ENCODE measurements around the gene TFEC.

TFEC gene

DNA sequence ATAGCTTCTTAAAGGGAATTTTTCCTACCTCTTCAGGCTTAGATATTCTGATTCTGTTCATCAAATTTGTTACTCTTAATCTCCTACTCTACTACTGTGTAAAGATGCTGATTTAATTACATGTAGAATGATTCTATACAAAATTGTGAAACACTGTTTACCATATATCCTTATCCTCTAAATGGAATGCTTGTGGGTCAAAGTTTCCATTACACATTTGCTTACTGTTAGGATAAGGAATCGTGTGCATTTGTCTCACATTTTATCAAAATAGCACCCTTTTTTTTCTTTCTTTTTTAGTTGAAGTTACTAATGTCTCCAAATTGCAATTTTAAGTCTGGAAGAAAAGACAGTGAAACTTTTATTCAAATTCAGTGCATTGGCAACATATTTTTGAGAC, 65.3 kb downstream of the TFEC start:
- Histone ChIP-seq H3K4me3 (ENCODE audit: low read depth, low read length) (no peak overlapping the region), H3K4me1 (ENCODE audit: control insufficient read depth, insufficient read depth, low read length, unreplicated experiment) (no peaks in the 10 kb centered on the region), H3K27ac (ENCODE audit: low read depth, low read length) (no peak overlapping the region), H3K79me2 (ENCODE audit: control insufficient read depth, insufficient read depth, low read length, unreplicated experiment) (no peaks in the 10 kb centered on the region), H2AFZ (ENCODE audit: low read length, unreplicated experiment) (no peak overlapping the region), H3K27me3 (ENCODE audit: insufficient read depth, low read length) (no peaks in the 10 kb centered on the region), H3K36me3 (ENCODE audit: insufficient read depth, low read length) (no peaks in the 10 kb centered on the region)

GRCh38 chr7:115964799-115965198, 65.8 kb downstream of the TFEC start:
- Histone ChIP-seq H3K36me3 (ENCODE audit: insufficient read depth, low read length) (no peaks in the 10 kb centered on the region), H3K27me3 (ENCODE audit: insufficient read depth, low read length) (no peaks in the 10 kb centered on the region), H3K4me1 (ENCODE audit: control insufficient read depth, insufficient read depth, low read length, unreplicated experiment) (no peaks in the 10 kb centered on the region), H2AFZ (ENCODE audit: low read length, unreplicated experiment) (no peak overlapping the region), H3K4me3 (ENCODE audit: low read depth, low read length) (no peak overlapping the region), H3K27ac (ENCODE audit: low read depth, low read length) (no peak overlapping the region), H3K79me2 (ENCODE audit: control insufficient read depth, insufficient read depth, low read length, unreplicated experiment) (no peaks in the 10 kb centered on the region)

- no peak overlapping the region for H3K4me3 ChIP-seq (ENCODE audit: low read depth, low read length)
These were observed 68.2 kb downstream of the TFEC start for GRCh38 chr7:115962340-115962739.

DNA sequence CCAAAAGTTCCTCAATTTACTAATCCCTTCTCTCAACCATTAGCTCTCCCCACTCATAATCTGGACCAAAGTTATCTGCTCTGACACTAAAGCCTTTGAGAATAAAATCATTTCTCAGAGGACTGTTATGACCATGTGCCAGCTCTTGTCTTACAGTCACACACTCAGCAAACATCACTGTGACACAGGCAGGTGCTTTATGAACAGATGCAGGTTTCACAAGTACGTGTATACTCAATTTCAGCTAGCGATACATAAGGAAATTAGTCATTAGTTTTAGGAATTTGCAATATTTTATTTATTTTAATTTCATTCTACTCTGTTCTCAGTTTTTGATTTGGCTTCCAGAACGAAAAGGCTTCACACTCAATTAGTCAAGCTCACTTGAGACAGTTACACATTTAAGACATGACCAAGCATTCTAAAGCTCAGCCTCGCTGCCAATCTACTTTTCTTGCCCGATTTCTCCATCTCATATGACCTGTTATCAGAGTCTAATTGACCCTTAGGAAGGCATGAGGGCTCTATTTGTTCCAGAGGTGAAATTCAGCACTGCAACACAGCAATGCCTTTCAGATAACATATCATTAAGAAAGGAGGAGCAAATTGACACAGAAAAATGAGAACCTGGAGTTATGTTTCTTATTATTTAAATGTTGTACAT, 76.8 kb downstream of the TFEC start:
- Histone ChIP-seq H3K4me3 (ENCODE audit: low read depth, low read length) (no peak overlapping the region), H3K79me2 (ENCODE audit: control insufficient read depth, insufficient read depth, low read length, unreplicated experiment) (no peaks in the 10 kb centered on the region), H3K4me1 (ENCODE audit: control insufficient read depth, insufficient read depth, low read length, unreplicated experiment) (peaks cover 4% of the 10 kb centered on the region), H3K27me3 (ENCODE audit: insufficient read depth, low read length) (no peaks in the 10 kb centered on the region), H2AFZ (ENCODE audit: low read length, unreplicated experiment) (no peak overlapping the region), H3K36me3 (ENCODE audit: insufficient read depth, low read length) (no peaks in the 10 kb centered on the region), H3K27ac (ENCODE audit: low read depth, low read length) (no peak overlapping the region)

More at GRCh38 chr7:115962340-115962739, 68.2 kb downstream of the TFEC start:
- Histone ChIP-seq H3K27me3 (ENCODE audit: insufficient read depth, low read length) (no peaks in the 10 kb centered on the region), H2AFZ (ENCODE audit: low read length, unreplicated experiment) (no peak overlapping the region), H3K27ac (ENCODE audit: low read depth, low read length) (no peak overlapping the region), H3K4me1 (ENCODE audit: control insufficient read depth, insufficient read depth, low read length, unreplicated experiment) (peaks cover 4% of the 10 kb centered on the region), H3K79me2 (ENCODE audit: control insufficient read depth, insufficient read depth, low read length, unreplicated experiment) (no peaks in the 10 kb centered on the region), H3K36me3 (ENCODE audit: insufficient read depth, low read length) (no peaks in the 10 kb centered on the region)

- Histone ChIP-seq H3K79me2 (ENCODE audit: control insufficient read depth, insufficient read depth, low read length, unreplicated experiment) (no peaks in the 10 kb centered on the region), H3K27me3 (ENCODE audit: insufficient read depth, low read length) (no peaks in the 10 kb centered on the region), H3K27ac (ENCODE audit: low read depth, low read length) (no peak overlapping the region), H3K4me1 (ENCODE audit: control insufficient read depth, insufficient read depth, low read length, unreplicated experiment) (no peaks in the 10 kb centered on the region), H3K36me3 (ENCODE audit: insufficient read depth, low read length) (no peaks in the 10 kb centered on the region), H2AFZ (ENCODE audit: low read length, unreplicated experiment) (no peak overlapping the region), H3K4me3 (ENCODE audit: low read depth, low read length) (no peak overlapping the region)
These were observed 77.7 kb downstream of the TFEC start for GRCh38 chr7:115952832-115953231.

DNA sequence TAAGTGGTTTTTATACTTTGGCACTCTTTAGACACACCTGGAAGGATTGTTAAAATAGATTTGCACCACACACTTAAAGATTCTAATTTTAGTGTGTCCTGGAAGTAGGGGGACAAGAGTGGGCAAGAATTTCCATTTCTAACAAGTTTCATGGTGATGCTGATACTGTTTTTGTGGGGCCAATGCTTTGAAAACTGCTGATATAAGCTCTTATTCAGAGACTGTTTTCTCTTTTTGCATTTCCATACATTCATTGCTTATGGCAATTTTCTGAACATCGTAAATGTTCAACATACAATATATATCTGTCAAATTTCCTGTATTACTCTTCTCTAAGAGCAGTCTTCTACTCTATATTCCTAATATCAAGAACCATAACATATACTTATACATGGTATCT, 79.0 kb downstream of the TFEC start:
- Histone ChIP-seq H3K79me2 (ENCODE audit: control insufficient read depth, insufficient read depth, low read length, unreplicated experiment) (no peaks in the 10 kb centered on the region), H3K4me1 (ENCODE audit: control insufficient read depth, insufficient read depth, low read length, unreplicated experiment) (no peaks in the 10 kb centered on the region), H3K27ac (ENCODE audit: low read depth, low read length) (no peak overlapping the region), H3K36me3 (ENCODE audit: insufficient read depth, low read length) (no peaks in the 10 kb centered on the region), H3K27me3 (ENCODE audit: insufficient read depth, low read length) (no peaks in the 10 kb centered on the region), H2AFZ (ENCODE audit: low read length, unreplicated experiment) (no peak overlapping the region), H3K4me3 (ENCODE audit: low read depth, low read length) (no peak overlapping the region)

DNA sequence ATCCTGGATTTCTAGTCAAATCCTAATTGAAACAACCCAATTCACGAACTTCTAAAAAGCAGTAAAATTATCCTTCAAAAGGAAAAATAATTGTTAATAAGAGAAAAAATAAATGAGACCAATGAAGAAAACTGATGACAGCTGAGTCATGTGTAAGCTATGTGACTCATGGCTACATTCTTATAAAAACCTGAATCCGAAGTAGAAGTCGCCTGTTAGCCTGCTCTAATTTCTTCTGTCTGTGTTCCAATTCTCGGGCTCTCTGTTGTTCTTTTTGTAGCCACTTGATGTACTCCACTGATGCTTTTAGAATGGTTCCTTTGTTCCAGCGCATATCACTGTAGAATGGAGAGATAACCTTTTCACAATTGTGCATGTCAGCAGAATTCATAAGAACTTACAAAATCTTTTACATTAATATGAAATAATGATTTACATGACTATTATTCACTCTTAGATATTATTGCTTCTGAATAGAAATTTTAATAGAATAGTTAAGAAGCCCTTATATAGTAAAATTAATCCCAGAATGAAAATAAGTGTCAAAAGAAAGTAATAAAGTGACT, 88.8 kb downstream of the TFEC start:
- H3K4me1 ChIP-seq (ENCODE audit: control insufficient read depth, insufficient read depth, low read length, unreplicated experiment): peaks cover 7% of the 10 kb centered on the region
- no peak overlapping the region for H2AFZ ChIP-seq (ENCODE audit: low read length, unreplicated experiment)
- no peaks in the 10 kb centered on the region for H3K36me3 ChIP-seq (ENCODE audit: insufficient read depth, low read length)
- no peak overlapping the region for H3K4me3 ChIP-seq (ENCODE audit: low read depth, low read length)
- no peaks in the 10 kb centered on the region for H3K27me3 ChIP-seq (ENCODE audit: insufficient read depth, low read length)
- no peak overlapping the region for H3K27ac ChIP-seq (ENCODE audit: low read depth, low read length)
- no peaks in the 10 kb centered on the region for H3K79me2 ChIP-seq (ENCODE audit: control insufficient read depth, insufficient read depth, low read length, unreplicated experiment)

DNA sequence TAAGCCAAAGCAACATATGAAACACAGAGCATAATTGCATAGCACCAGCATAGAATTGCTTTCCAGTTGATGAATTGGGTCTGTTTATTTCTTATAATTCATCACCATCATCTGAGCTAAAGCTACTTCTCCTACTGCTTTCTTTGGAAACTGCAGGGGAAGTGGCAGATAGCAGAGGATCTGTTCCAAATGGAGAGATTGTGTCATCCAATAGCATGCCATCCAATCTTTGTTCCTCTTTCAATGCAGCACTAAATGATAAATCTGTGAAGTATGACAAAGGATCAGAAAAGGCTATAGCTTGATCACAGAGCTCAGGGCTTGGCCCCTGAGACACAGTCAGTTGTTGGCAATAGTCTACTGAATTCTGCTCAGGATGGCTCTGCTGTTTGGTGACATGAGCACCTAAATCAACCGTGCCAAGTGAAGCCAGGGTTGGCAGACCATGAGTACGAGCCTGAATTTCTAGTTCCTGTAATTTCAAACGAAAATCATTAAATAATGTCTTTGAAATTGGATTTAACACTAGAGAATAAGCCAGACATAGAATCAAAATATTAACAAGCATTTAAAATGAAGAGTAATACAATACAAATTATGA, 90.0 kb downstream of the TFEC start:
- no peaks in the 10 kb centered on the region for H3K36me3 ChIP-seq (ENCODE audit: insufficient read depth, low read length)
- no peak overlapping the region for H3K4me3 ChIP-seq (ENCODE audit: low read depth, low read length)
- H3K27ac ChIP-seq (ENCODE audit: low read depth, low read length): no peak overlapping the region
- H2AFZ ChIP-seq (ENCODE audit: low read length, unreplicated experiment): no peak overlapping the region
- H3K79me2 ChIP-seq (ENCODE audit: control insufficient read depth, insufficient read depth, low read length, unreplicated experiment): no peaks in the 10 kb centered on the region
- H3K4me1 ChIP-seq (ENCODE audit: control insufficient read depth, insufficient read depth, low read length, unreplicated experiment): peaks cover 7% of the 10 kb centered on the region
- no peaks in the 10 kb centered on the region for H3K27me3 ChIP-seq (ENCODE audit: insufficient read depth, low read length)

GRCh38 chr7:115937960-115938359, 92.6 kb downstream of the TFEC start:
- Histone ChIP-seq H3K79me2 (ENCODE audit: control insufficient read depth, insufficient read depth, low read length, unreplicated experiment) (no peaks in the 10 kb centered on the region), H2AFZ (ENCODE audit: low read length, unreplicated experiment) (no peak overlapping the region), H3K4me1 (ENCODE audit: control insufficient read depth, insufficient read depth, low read length, unreplicated experiment) (peaks cover 7% of the 10 kb centered on the region), H3K36me3 (ENCODE audit: insufficient read depth, low read length) (no peaks in the 10 kb centered on the region), H3K4me3 (ENCODE audit: low read depth, low read length) (no peak overlapping the region), H3K27me3 (ENCODE audit: insufficient read depth, low read length) (no peaks in the 10 kb centered on the region), H3K27ac (ENCODE audit: low read depth, low read length) (no peak overlapping the region)

- Histone ChIP-seq H3K36me3 (ENCODE audit: insufficient read depth, low read length) (no peaks in the 10 kb centered on the region), H3K4me3 (ENCODE audit: low read depth, low read length) (no peak overlapping the region), H3K4me1 (ENCODE audit: control insufficient read depth, insufficient read depth, low read length, unreplicated experiment) (no peaks in the 10 kb centered on the region), H3K79me2 (ENCODE audit: control insufficient read depth, insufficient read depth, low read length, unreplicated experiment) (no peaks in the 10 kb centered on the region), H3K27ac (ENCODE audit: low read depth, low read length) (no peak overlapping the region), H3K27me3 (ENCODE audit: insufficient read depth, low read length) (no peaks in the 10 kb centered on the region), H2AFZ (ENCODE audit: low read length, unreplicated experiment) (no peak overlapping the region)
These were observed 97.1 kb downstream of the TFEC start for GRCh38 chr7:115933471-115933870.

- Histone ChIP-seq H3K27me3 (ENCODE audit: insufficient read depth, low read length) (no peaks in the 10 kb centered on the region), H3K27ac (ENCODE audit: low read depth, low read length) (no peak overlapping the region), H3K36me3 (ENCODE audit: insufficient read depth, low read length) (no peaks in the 10 kb centered on the region), H3K79me2 (ENCODE audit: control insufficient read depth, insufficient read depth, low read length, unreplicated experiment) (no peaks in the 10 kb centered on the region), H2AFZ (ENCODE audit: low read length, unreplicated experiment) (no peak overlapping the region), H3K4me1 (ENCODE audit: control insufficient read depth, insufficient read depth, low read length, unreplicated experiment) (no peaks in the 10 kb centered on the region), H3K4me3 (ENCODE audit: low read depth, low read length) (no peak overlapping the region)
These were observed 97.7 kb downstream of the TFEC start for GRCh38 chr7:115932880-115933279.
